Stimulated activated naive CD8-positive, alpha-beta T cell treated with anti-CD3 and anti-CD28 coated beads, Interleukin-15, Interleukin-2, amounts not matched to agents 100 ng/mL and 50 ng/mL, for 24 hours (primary cell): ENCODE results near the gene SCN4B.
A peak's percentile ranks its signal among the peaks of the same experiment; 100 is the strongest.
"Not testable (repeated sequence)": the region's sequence is repeated elsewhere in the genome, so short reads cannot be mapped to it uniquely, and the experiment has no call there.

ENCODE experiments used
- H3K27ac Mint-ChIP-seq: one replicate; pipeline ENCODE4 v1.8.0; 2021; ENCODE audit warnings: mild to moderate bottlenecking, mixed read lengths
- H3K27me3 Mint-ChIP-seq: one replicate; pipeline ENCODE4 v1.8.0; 2021; ENCODE audit warnings: mixed read lengths
- H3K36me3 Mint-ChIP-seq: one replicate; pipeline ENCODE4 v1.8.0; 2021; ENCODE audit warnings: low read depth, mixed read lengths
- H3K4me1 Mint-ChIP-seq: one replicate; pipeline ENCODE4 v1.8.0; 2021; ENCODE audit warnings: low read depth, mixed read lengths
- H3K4me3 Mint-ChIP-seq: one replicate; pipeline ENCODE4 v1.8.0; 2021; ENCODE audit warnings: mild to moderate bottlenecking, mixed read lengths
- H3K9me3 Mint-ChIP-seq: one replicate; pipeline ENCODE4 v1.8.0; 2021; ENCODE audit warnings: mixed read lengths

The SCN4B gene, protein sequence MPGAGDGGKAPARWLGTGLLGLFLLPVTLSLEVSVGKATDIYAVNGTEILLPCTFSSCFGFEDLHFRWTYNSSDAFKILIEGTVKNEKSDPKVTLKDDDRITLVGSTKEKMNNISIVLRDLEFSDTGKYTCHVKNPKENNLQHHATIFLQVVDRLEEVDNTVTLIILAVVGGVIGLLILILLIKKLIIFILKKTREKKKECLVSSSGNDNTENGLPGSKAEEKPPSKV

DNA sequence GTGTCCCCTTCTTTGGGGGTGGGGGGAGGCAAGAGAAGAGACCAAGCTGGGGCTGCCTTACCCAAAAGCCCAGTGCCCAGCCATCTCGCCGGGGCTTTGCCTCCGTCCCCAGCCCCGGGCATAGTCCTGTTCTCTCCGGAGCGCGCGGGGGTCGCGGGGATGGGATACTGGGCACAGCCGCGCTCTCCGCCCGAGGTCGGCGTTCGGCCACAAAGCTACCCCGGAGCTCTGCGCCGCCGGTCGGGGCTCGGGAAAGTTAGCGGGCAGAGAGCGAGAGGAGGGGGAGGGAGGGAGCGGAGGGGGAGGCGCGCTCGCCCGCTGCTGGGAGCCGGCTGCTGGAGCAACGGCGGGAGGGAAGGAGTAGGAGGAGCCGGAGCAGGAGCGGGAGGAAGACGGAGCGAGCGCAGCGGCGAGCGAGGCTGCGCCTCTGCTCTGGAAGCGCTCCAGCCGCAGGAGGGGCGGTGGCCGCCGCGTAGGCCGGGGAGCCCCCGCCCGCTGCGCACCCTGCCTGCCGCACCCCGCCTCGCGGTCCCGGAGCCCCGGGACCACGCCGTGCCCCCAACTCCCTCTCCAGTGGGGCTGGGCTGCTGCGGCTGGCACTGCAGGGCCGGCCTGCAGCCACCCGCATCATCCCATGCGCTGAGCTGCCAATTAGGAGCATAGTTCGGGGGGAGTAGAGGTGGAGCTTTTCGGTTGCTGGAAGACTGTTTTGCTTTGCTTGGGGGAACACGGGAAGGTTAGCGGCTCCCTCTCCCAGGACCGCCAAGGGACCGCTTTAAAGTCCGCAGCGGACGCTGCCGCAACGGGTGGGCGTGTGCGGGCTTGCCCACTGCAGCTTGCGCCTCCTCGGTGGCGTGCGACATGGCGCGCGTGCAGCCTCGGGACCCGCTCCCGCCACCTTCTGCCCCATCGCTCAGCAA is at the start of gene SCN4B:
Gene SCN4B, minus strand, starts transcription at position 272 of the 920 bp plus-strand sequence. Its CDS starts 150 bp downstream, at position 122.
- Mint-ChIP-seq H3K27ac (no peak within 1 kb of the TSS), H3K9me3 (no peaks in the 10 kb centered on the region), H3K36me3 (no peaks in the 10 kb centered on the region), H3K4me3 (peak within 1 kb of the TSS; percentile 52), H3K4me1 (peaks cover 10% of the 10 kb centered on the region), H3K27me3 (peaks cover 68% of the 10 kb centered on the region)

GRCh38 chr11:118201966-118202365 is 49.3 kb upstream of the SCN4B start:
- Mint-ChIP-seq H3K27me3 (no peaks in the 10 kb centered on the region), H3K36me3 (peaks cover 30% of the 10 kb centered on the region), H3K4me1 (peaks cover 2% of the 10 kb centered on the region), H3K9me3 (no peaks in the 10 kb centered on the region), H3K27ac (no peak overlapping the region), H3K4me3 (no peak overlapping the region)

GRCh38 chr11:118200901-118201680 is 48.5 kb upstream of the SCN4B start:
- peaks cover 34% of the 10 kb centered on the region for H3K36me3 Mint-ChIP-seq
- H3K9me3 Mint-ChIP-seq, result no peaks in the 10 kb centered on the region
- no peaks in the 10 kb centered on the region for H3K27me3 Mint-ChIP-seq
- H3K4me3 Mint-ChIP-seq, result no peak overlapping the region
- H3K4me1 Mint-ChIP-seq, result peaks cover 9% of the 10 kb centered on the region
- H3K27ac Mint-ChIP-seq, result no peak overlapping the region

DNA sequence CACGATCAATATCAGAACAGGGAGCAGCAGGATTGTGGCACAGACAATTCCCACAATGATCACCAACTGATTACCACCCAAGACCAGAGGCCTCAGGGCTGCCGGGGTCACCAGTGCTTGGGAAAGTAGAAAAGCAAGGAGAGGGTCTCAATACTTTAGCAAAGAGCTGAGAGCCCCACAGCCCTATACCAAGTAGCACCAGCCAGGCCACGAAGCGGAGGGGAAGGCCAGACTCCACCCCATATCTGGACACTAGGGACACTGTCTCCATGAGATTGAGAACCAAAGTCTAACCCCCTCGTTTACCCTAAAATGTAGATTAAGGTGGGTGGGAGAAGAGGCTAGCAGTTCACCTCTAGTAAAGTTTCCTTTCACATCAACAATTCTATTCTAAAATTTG is 47.9 kb upstream of the SCN4B start:
- Mint-ChIP-seq H3K27ac (no peak overlapping the region), H3K9me3 (no peaks in the 10 kb centered on the region), H3K36me3 (peaks cover 37% of the 10 kb centered on the region), H3K4me3 (no peak overlapping the region), H3K27me3 (no peaks in the 10 kb centered on the region), H3K4me1 (peaks cover 12% of the 10 kb centered on the region)

- Mint-ChIP-seq H3K4me1 (peaks cover 25% of the 10 kb centered on the region), H3K27ac (no peak overlapping the region), H3K4me3 (no peak overlapping the region), H3K36me3 (peaks cover 51% of the 10 kb centered on the region), H3K27me3 (no peaks in the 10 kb centered on the region), H3K9me3 (no peaks in the 10 kb centered on the region)
These were observed 46.5 kb upstream of the SCN4B start for GRCh38 chr11:118199135-118199534.

- Mint-ChIP-seq H3K27ac (no peak overlapping the region), H3K36me3 (peaks cover 59% of the 10 kb centered on the region), H3K9me3 (no peaks in the 10 kb centered on the region), H3K4me1 (peaks cover 29% of the 10 kb centered on the region), H3K4me3 (no peak overlapping the region), H3K27me3 (no peaks in the 10 kb centered on the region)
These were observed 45.7 kb upstream of the SCN4B start for GRCh38 chr11:118198370-118198769.

GRCh38 chr11:118194835-118195627 is 42.4 kb upstream of the SCN4B start:
- H3K4me1 Mint-ChIP-seq, result peaks cover 29% of the 10 kb centered on the region
- H3K9me3 Mint-ChIP-seq, result peaks cover 4% of the 10 kb centered on the region
- peaks cover 78% of the 10 kb centered on the region for H3K36me3 Mint-ChIP-seq
- no peak overlapping the region for H3K4me3 Mint-ChIP-seq
- H3K27ac Mint-ChIP-seq, result peak overlapping the region; percentile 55
- H3K27me3 Mint-ChIP-seq, result no peaks in the 10 kb centered on the region

GRCh38 chr11:118193910-118194566 is 41.4 kb upstream of the SCN4B start:
- Mint-ChIP-seq H3K36me3 (peaks cover 74% of the 10 kb centered on the region), H3K9me3 (peaks cover 4% of the 10 kb centered on the region), H3K27me3 (no peaks in the 10 kb centered on the region), H3K4me3 (no peak overlapping the region), H3K27ac (peak overlapping the region; percentile 68), H3K4me1 (peaks cover 29% of the 10 kb centered on the region)

GRCh38 chr11:118192817-118193216 is 40.2 kb upstream of the SCN4B start:
- peaks cover 29% of the 10 kb centered on the region for H3K4me1 Mint-ChIP-seq
- not testable (repeated sequence) for H3K27me3 Mint-ChIP-seq, H3K27ac Mint-ChIP-seq, H3K9me3 Mint-ChIP-seq, H3K4me3 Mint-ChIP-seq
- peaks cover 61% of the 10 kb centered on the region for H3K36me3 Mint-ChIP-seq

DNA sequence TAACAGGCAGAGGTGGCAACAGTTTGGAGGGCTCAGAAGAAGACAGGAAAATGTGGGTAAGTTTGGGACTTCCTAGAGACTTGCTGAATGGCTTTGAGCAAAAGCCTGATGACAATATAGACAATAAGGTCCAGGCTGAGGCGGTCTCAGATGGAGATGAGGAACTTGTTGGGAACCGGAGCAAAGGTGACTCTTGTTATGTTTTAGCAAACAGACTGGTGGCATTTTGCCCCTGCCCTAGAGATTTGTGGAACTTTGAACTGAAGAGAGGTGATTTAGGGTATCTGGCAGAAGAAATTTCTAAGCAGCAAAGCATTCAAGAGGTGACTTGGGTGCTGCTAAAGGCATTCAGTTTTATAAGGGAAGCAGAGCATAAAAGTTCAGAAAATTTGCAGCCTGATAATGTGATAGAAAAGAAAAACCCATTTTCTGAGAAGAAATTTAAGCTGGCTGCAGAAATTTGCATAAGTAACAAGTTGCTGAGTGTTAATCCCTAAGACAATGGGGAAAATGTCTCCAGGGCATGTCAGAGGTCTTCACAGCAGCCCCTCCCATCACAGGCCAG is 38.4 kb upstream of the SCN4B start:
- not testable (repeated sequence) for H3K27me3 Mint-ChIP-seq, H3K9me3 Mint-ChIP-seq, H3K27ac Mint-ChIP-seq, H3K4me3 Mint-ChIP-seq
- H3K36me3 Mint-ChIP-seq, result peaks cover 44% of the 10 kb centered on the region
- H3K4me1 Mint-ChIP-seq, result peaks cover 20% of the 10 kb centered on the region

- peaks cover 2% of the 10 kb centered on the region for H3K36me3 Mint-ChIP-seq
- no peaks in the 10 kb centered on the region for H3K4me1 Mint-ChIP-seq
- peaks cover 10% of the 10 kb centered on the region for H3K27me3 Mint-ChIP-seq
- no peak overlapping the region for H3K4me3 Mint-ChIP-seq
- H3K27ac Mint-ChIP-seq, result no peak overlapping the region
- H3K9me3 Mint-ChIP-seq, result no peaks in the 10 kb centered on the region
These were observed 33.9 kb upstream of the SCN4B start for GRCh38 chr11:118186346-118187107.

DNA sequence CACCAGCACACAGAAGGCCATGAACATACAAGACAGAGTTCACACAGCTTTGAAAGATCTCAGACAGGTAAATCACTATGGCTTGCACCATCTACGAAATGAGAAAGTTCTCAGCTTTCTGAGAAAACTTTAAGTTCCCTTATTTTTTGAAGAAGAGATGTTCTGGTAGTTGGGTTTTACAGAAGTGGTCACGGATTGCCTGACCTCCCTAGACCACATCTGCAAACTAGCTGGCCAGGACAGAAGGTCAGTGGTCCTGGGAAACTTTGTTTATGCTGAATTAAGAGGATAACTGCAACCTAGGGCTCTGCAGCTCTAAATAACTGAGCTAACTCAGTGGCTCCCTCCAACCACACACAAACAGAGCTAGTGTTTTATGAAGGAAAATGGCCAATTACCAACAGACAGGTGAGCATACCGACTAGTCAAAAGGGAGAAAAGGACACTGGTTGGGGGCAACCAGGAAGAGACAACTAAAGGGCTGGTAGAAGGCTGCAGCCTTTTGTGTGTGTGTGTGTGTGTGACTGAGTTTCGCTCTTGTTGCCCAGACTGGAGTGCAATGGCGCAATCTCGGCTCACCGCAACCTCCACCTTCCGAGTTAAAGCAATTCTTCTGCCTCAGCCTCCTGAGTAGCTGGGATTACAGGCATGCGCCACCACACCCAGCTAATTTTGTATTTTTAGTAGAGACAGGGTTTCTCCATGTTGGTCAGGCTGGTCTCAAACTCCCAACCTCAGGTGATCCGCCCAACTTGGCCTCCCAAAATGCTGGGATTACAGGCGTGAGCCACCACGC is 32.4 kb upstream of the SCN4B start:
- Mint-ChIP-seq H3K36me3 (no peaks in the 10 kb centered on the region), H3K9me3 (no peaks in the 10 kb centered on the region), H3K4me3 (no peak overlapping the region), H3K27ac (no peak overlapping the region), H3K27me3 (peaks cover 10% of the 10 kb centered on the region), H3K4me1 (no peaks in the 10 kb centered on the region)
